Measurements from ENCODE around the gene EXOC6.

DNA sequence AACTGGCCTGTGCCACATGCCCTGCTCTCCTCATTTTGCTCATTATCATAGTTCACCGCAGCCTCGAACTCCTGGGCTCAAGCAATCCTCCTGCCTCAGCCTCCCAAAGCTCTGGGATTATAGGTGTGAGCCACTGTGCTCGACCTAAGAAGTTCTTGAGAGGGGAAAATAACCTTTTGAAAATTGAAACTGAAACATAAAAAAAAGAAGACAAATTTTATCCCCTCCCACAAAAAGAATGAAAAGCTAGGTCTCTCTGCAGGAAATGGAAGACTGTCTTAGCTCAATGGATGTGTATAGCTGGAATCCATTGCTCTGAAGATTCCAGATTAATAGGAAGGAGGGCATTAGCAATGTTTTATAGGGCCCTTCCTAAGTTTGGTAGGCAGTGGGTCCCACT, 2.0 kb upstream of the EXOC6 start:
- no peak for TF ChIP-seq CTCF (conservative IDR thresholded peaks at IDR 0.05; ENCODE audit: low read length)
- no peak for TF ChIP-seq EZH2phosphoT487 (IDR thresholded peaks at IDR 0.05; ENCODE audit: borderline replicate concordance)

All from Loucy (cell line).